Subcutaneous abdominal adipose tissue (tissue), 5 donors: ENCODE results near the gene SPATA16.

ENCODE experiments used
- H3K27ac ChIP-seq: one replicate; pipeline ENCODE4 v1.7.0; 2013; ENCODE audit warnings: low read depth, mild to moderate bottlenecking, inconsistent platforms, low read length, moderate library complexity
- H3K27me3 ChIP-seq, 5 donors: one replicate each; pipeline ENCODE4 v1.7.0; 2013; ENCODE audit warnings: low read length in 5 of 5, inconsistent platforms in 1 of 5; ENCODE audit not compliant: control insufficient read depth in 5 of 5, insufficient read depth in 4 of 5
- H3K36me3 ChIP-seq, 5 donors: one replicate each; pipeline ENCODE4 v1.7.0; 2013; ENCODE audit warnings: low read length in 5 of 5; ENCODE audit not compliant: control insufficient read depth in 5 of 5, insufficient read depth in 5 of 5
- H3K4me1 ChIP-seq, 5 donors: one replicate each; pipeline ENCODE4 v1.7.0; 2013; ENCODE audit warnings: low read length in 5 of 5, mild to moderate bottlenecking in 3 of 5, moderate library complexity in 1 of 5; ENCODE audit not compliant: control insufficient read depth in 5 of 5, insufficient read depth in 5 of 5
- H3K4me3 ChIP-seq, 5 donors: one replicate each; pipeline ENCODE4 v1.7.0; 2013; ENCODE audit warnings: low read length in 5 of 5, low read depth in 1 of 5
- H3K9ac ChIP-seq, 5 donors: one replicate each; pipeline ENCODE4 v1.7.0; 2013; ENCODE audit warnings: low read length in 5 of 5, mild to moderate bottlenecking in 4 of 5, moderate library complexity in 3 of 5
- H3K9me3 ChIP-seq, 5 donors: one replicate each; pipeline ENCODE4 v1.7.0; 2013; ENCODE audit warnings: low read length in 5 of 5; ENCODE audit not compliant: control insufficient read depth in 5 of 5
- donor health status: healthy.
- donor health status: healthy.
- donor health status: healthy.
- donor health status: healthy.
- donor health status: healthy.

The SPATA16 gene

GRCh38 chr3:173009410-173009809 lies 131.6 kb downstream of the SPATA16 start:
- Histone ChIP-seq H3K9ac (no peak overlapping the region), H3K27me3 (no peaks in the 10 kb centered on the region), H3K4me1 (no peaks in the 10 kb centered on the region), H3K36me3 (no peaks in the 10 kb centered on the region), H3K4me3 (no peak overlapping the region), H3K9me3 (no peaks in the 10 kb centered on the region), H3K27ac (no peak overlapping the region)

GRCh38 chr3:173008978-173009377 lies 132.1 kb downstream of the SPATA16 start:
- no peaks in the 10 kb centered on the region for H3K4me1 ChIP-seq
- no peaks in the 10 kb centered on the region for H3K36me3 ChIP-seq
- no peaks in the 10 kb centered on the region for H3K9me3 ChIP-seq
- no peak overlapping the region for H3K4me3 ChIP-seq
- H3K27ac ChIP-seq: no peak overlapping the region
- no peak overlapping the region for H3K9ac ChIP-seq
- no peaks in the 10 kb centered on the region for H3K27me3 ChIP-seq

- Histone ChIP-seq H3K27ac (no peak overlapping the region), H3K36me3 (no peaks in the 10 kb centered on the region), H3K9ac (no peak overlapping the region), H3K4me3 (no peak overlapping the region), H3K27me3 (no peaks in the 10 kb centered on the region), H3K4me1 (no peaks in the 10 kb centered on the region), H3K9me3 (no peaks in the 10 kb centered on the region)
Measured at GRCh38 chr3:173007079-173007723, 133.8 kb downstream of the SPATA16 start.

- Histone ChIP-seq H3K36me3 (no peaks in the 10 kb centered on the region), H3K4me3 (no peak overlapping the region), H3K27ac (no peak overlapping the region), H3K9me3 (peaks cover 0 to under 1% (median 0%) of the 10 kb centered on the region in 5 donors), H3K9ac (no peak overlapping the region), H3K4me1 (no peaks in the 10 kb centered on the region), H3K27me3 (no peaks in the 10 kb centered on the region)
Measured at GRCh38 chr3:173006006-173006405, 135.0 kb downstream of the SPATA16 start.

- Histone ChIP-seq H3K27ac (no peak overlapping the region), H3K9ac (no peak overlapping the region), H3K27me3 (no peaks in the 10 kb centered on the region), H3K9me3 (peaks cover 0 to 3% (median 0%) of the 10 kb centered on the region in 5 donors), H3K4me3 (no peak overlapping the region), H3K36me3 (no peaks in the 10 kb centered on the region), H3K4me1 (no peaks in the 10 kb centered on the region)
Measured at GRCh38 chr3:173004681-173005080, 136.4 kb downstream of the SPATA16 start.

- no peaks in the 10 kb centered on the region for H3K27me3 ChIP-seq
- no peak overlapping the region for H3K9ac ChIP-seq
- H3K27ac ChIP-seq: no peak overlapping the region
- H3K9me3 ChIP-seq: peaks cover 0 to 3% (median 0%) of the 10 kb centered on the region in 5 donors
- H3K36me3 ChIP-seq: no peaks in the 10 kb centered on the region
- no peak overlapping the region for H3K4me3 ChIP-seq
- no peaks in the 10 kb centered on the region for H3K4me1 ChIP-seq
Measured at GRCh38 chr3:173003956-173004355, 137.1 kb downstream of the SPATA16 start.

- no peak overlapping the region for H3K4me3 ChIP-seq
- no peaks in the 10 kb centered on the region for H3K36me3 ChIP-seq
- H3K27ac ChIP-seq: no peak overlapping the region
- no peaks in the 10 kb centered on the region for H3K4me1 ChIP-seq
- no peaks in the 10 kb centered on the region for H3K27me3 ChIP-seq
- peaks cover 0 to 3% (median 0%) of the 10 kb centered on the region in 5 donors for H3K9me3 ChIP-seq
- no peak overlapping the region for H3K9ac ChIP-seq
Measured at GRCh38 chr3:173003471-173003870, 137.6 kb downstream of the SPATA16 start.

GRCh38 chr3:173001622-173002021 lies 139.4 kb downstream of the SPATA16 start:
- Histone ChIP-seq H3K9me3 (peaks cover 0 to 3% (median 0%) of the 10 kb centered on the region in 5 donors), H3K27ac (no peak overlapping the region), H3K27me3 (no peaks in the 10 kb centered on the region), H3K9ac (no peak overlapping the region), H3K4me3 (no peak overlapping the region), H3K36me3 (no peaks in the 10 kb centered on the region), H3K4me1 (no peaks in the 10 kb centered on the region)

GRCh38 chr3:173000553-173000952 lies 140.5 kb downstream of the SPATA16 start:
- H3K4me3 ChIP-seq: no peak overlapping the region
- H3K36me3 ChIP-seq: no peaks in the 10 kb centered on the region
- peaks cover 0 to 3% (median 0%) of the 10 kb centered on the region in 5 donors for H3K9me3 ChIP-seq
- no peak overlapping the region for H3K27ac ChIP-seq
- no peak overlapping the region for H3K9ac ChIP-seq
- H3K4me1 ChIP-seq: no peaks in the 10 kb centered on the region
- H3K27me3 ChIP-seq: no peaks in the 10 kb centered on the region

- H3K4me1 ChIP-seq: no peaks in the 10 kb centered on the region
- H3K4me3 ChIP-seq: no peak overlapping the region
- H3K9me3 ChIP-seq: no peaks in the 10 kb centered on the region
- H3K27me3 ChIP-seq: no peaks in the 10 kb centered on the region
- no peak overlapping the region for H3K27ac ChIP-seq
- H3K9ac ChIP-seq: no peak overlapping the region
- H3K36me3 ChIP-seq: no peaks in the 10 kb centered on the region
Measured at GRCh38 chr3:172993412-172993811, 147.6 kb downstream of the SPATA16 start.
